DOHH2 (cell line): ENCODE results near the gene CREB5.

Experiments used
- H3F3A ChIP-seq: fragments of 200-600 bp; sonication (generic), shearing (Covaris generic); 2 replicates; pipeline ENCODE4 v1.6.0; 2016; ENCODE audit warnings: antibody characterized with exemption, mild to moderate bottlenecking; ENCODE audit not compliant: control insufficient read depth, insufficient read depth
- H3K27ac ChIP-seq: fragments of 200-600 bp; sonication (generic); 2 replicates; pipeline ENCODE4 v1.5.1; 2014; ENCODE audit warnings: low read depth, mild to moderate bottlenecking, low read length, moderate library complexity
- H3K27me3 ChIP-seq: fragments of 200-600 bp; sonication (generic); 2 replicates; pipeline ENCODE4 v1.6.1; 2014; ENCODE audit warnings: mild to moderate bottlenecking, low read length, mixed read lengths; ENCODE audit not compliant: control insufficient read depth
- H3K36me3 ChIP-seq: fragments of 200-600 bp; sonication (generic); 2 replicates; pipeline ENCODE4 v1.6.1; 2014; ENCODE audit warnings: mild to moderate bottlenecking, low read length, moderate library complexity, mixed read lengths; ENCODE audit not compliant: control insufficient read depth
- H3K4me1 ChIP-seq: fragments of 200-600 bp; sonication (generic); 2 replicates; pipeline ENCODE4 v1.6.1; 2014; ENCODE audit warnings: mild to moderate bottlenecking, low read length, mixed read lengths; ENCODE audit not compliant: control insufficient read depth
- H3K4me2 ChIP-seq: fragments of 200-600 bp; sonication (generic); 2 replicates; pipeline ENCODE4 v1.6.0; 2014; ENCODE audit warnings: mild to moderate bottlenecking, low read length, moderate library complexity
- H3K4me3 ChIP-seq: fragments of 200-600 bp; sonication (generic); 2 replicates; pipeline ENCODE4 v1.5.1; 2014; ENCODE audit warnings: mild to moderate bottlenecking, low read length, mixed read lengths
- H3K79me2 ChIP-seq: fragments of 200-600 bp; sonication (generic); 2 replicates; pipeline ENCODE4 v1.6.1; 2014; ENCODE audit warnings: mild to moderate bottlenecking, low read length, mixed read lengths; ENCODE audit not compliant: control insufficient read depth
- H3K9me2 ChIP-seq: fragments of 200-600 bp; sonication (generic); replicated peaks from 2 replicates; pipeline ENCODE4 v1.6.1; 2014; ENCODE audit warnings: mild to moderate bottlenecking, low read length, mixed read lengths; ENCODE audit not compliant: control insufficient read depth
- H3K9me3 ChIP-seq: fragments of 200-600 bp; sonication (generic); 2 replicates; pipeline ENCODE4 v1.6.1; 2014; ENCODE audit warnings: antibody characterized with exemption, low read length, mixed read lengths; ENCODE audit not compliant: control insufficient read depth, insufficient read depth
- H4K20me1 ChIP-seq: fragments of 200-600 bp; sonication (generic); 2 replicates; pipeline ENCODE4 v1.6.0; 2014; ENCODE audit warnings: low read depth, mild to moderate bottlenecking, antibody characterized with exemption, low read length, moderate library complexity; ENCODE audit not compliant: control insufficient read depth, insufficient read depth
- CTCF ChIP-seq: fragments of 200-600 bp; sonication (generic); IDR thresholded peaks from one replicate; pipeline ENCODE4 v1.5.1; 2014; ENCODE audit warnings: antibody characterized with exemption, mild to moderate bottlenecking, low read depth, low read length; ENCODE audit not compliant: poor library complexity, severe bottlenecking
- EZH2phosphoT487 ChIP-seq: fragments of 200-600 bp; sonication (generic); IDR thresholded peaks from 2 replicates; pipeline ENCODE4 v1.6.1; 2017; ENCODE audit warnings: borderline replicate concordance, mild to moderate bottlenecking, antibody characterized with exemption, low read length, moderate library complexity, mixed read lengths

CREB5 gene

GRCh38 chr7:28706584-28706983, 294.3 kb downstream of the CREB5 start:
- Histone ChIP-seq H3K27ac (no peak overlapping the region), H4K20me1 (0 out of 2 replicates have a peak, but pooled peaks cover 14% of the 10 kb centered on the region), H3K79me2 (no peaks in the 10 kb centered on the region), H3K9me3 (no peaks in the 10 kb centered on the region), H3F3A (0 out of 2 replicates have a peak, but pooled peaks cover 5% of the 10 kb centered on the region), H3K9me2 (no peaks in the 10 kb centered on the region), H3K4me1 (peaks cover 27% of the 10 kb centered on the region), H3K4me3 (no peak overlapping the region), H3K36me3 (no peaks in the 10 kb centered on the region), H3K4me2 (no peak overlapping the region), H3K27me3 (peaks cover 22% of the 10 kb centered on the region)
- TF ChIP-seq CTCF, result no peak
- TF ChIP-seq EZH2phosphoT487, result no peak

GRCh38 chr7:28707291-28707690, 295.0 kb downstream of the CREB5 start:
- 0 out of 2 replicates have a peak, but pooled peaks cover 14% of the 10 kb centered on the region for H4K20me1 ChIP-seq
- peaks cover 22% of the 10 kb centered on the region for H3K27me3 ChIP-seq
- H3K4me3 ChIP-seq, result no peak overlapping the region
- H3K9me3 ChIP-seq, result no peaks in the 10 kb centered on the region
- H3K4me1 ChIP-seq, result peaks cover 27% of the 10 kb centered on the region
- TF ChIP-seq CTCF, result no peak
- TF ChIP-seq EZH2phosphoT487, result no peak
- H3F3A ChIP-seq, result 0 out of 2 replicates have a peak, but pooled peaks cover 5% of the 10 kb centered on the region
- H3K79me2 ChIP-seq, result no peaks in the 10 kb centered on the region
- no peak overlapping the region for H3K4me2 ChIP-seq
- no peaks in the 10 kb centered on the region for H3K36me3 ChIP-seq
- no peaks in the 10 kb centered on the region for H3K9me2 ChIP-seq
- H3K27ac ChIP-seq, result no peak overlapping the region

GRCh38 chr7:28708033-28708951, 296.0 kb downstream of the CREB5 start:
- Histone ChIP-seq H3K4me3 (no peak overlapping the region), H3K27ac (no peak overlapping the region), H3K4me2 (no peak overlapping the region), H3F3A (0 out of 2 replicates have a peak, but pooled peaks cover 5% of the 10 kb centered on the region), H3K27me3 (peaks cover 22% of the 10 kb centered on the region), H3K4me1 (peaks cover 27% of the 10 kb centered on the region), H3K9me2 (no peaks in the 10 kb centered on the region), H4K20me1 (0 out of 2 replicates have a peak, but pooled peaks cover 14% of the 10 kb centered on the region), H3K9me3 (no peaks in the 10 kb centered on the region), H3K79me2 (no peaks in the 10 kb centered on the region), H3K36me3 (no peaks in the 10 kb centered on the region)
- no peak for TF ChIP-seq EZH2phosphoT487

- Histone ChIP-seq H3K4me1 (peaks cover 19% of the 10 kb centered on the region), H3K9me2 (no peaks in the 10 kb centered on the region), H3F3A (0 out of 2 replicates have a peak, but pooled peaks cover 5% of the 10 kb centered on the region), H4K20me1 (0 out of 2 replicates have a peak, but pooled peaks cover 14% of the 10 kb centered on the region), H3K4me3 (no peak overlapping the region), H3K79me2 (no peaks in the 10 kb centered on the region), H3K27ac (no peak overlapping the region), H3K9me3 (no peaks in the 10 kb centered on the region), H3K36me3 (no peaks in the 10 kb centered on the region), H3K27me3 (peaks cover 22% of the 10 kb centered on the region), H3K4me2 (no peak overlapping the region)
- TF ChIP-seq CTCF, result no peak
These were observed 297.4 kb downstream of the CREB5 start for GRCh38 chr7:28709748-28710147.
